Posterior vena cava (tissue), 2 donors: ENCODE results near the gene HHIPL1. TPM values are rescaled to one million over a fixed set of nuclear protein-coding genes. Genes with fewer than 3 reads are reported as not detected.

Experiments used
- DNase-seq: peaks from one replicate; pipeline ENCODE4 v3.0.0-alpha.2; 2020; ENCODE audit warnings: low spot score
- intact Hi-C, 2 donors: fragments of 100-400 bp; cut with DNase I; formaldehyde crosslinking; loops; one replicate each; pipeline versions ENCODE4 v1.14.1 to v1.14.2; 2022 to 2023
- total RNA-seq, 2 donors: library from RNA; stranded (reverse); fragmentation: NEBNext Ultra II Directional; extraction: Animal tissue kit (Norgen Biotek cat#: 25700); gene quantifications; one replicate each; pipeline ENCODE4 v1.2.1, GENCODE V29; 2021
- donor health status: DM: yes; HTN: yes; CAD: no.
- donor health status: DM: yes; HTN: yes; CAD: no.

HHIPL1 gene
- total RNA-seq, 2 donors from 2014 or later = 10.9 to 11.6 TPM

GRCh38 chr14:99608591-99608990 is 36.3 kb upstream of the HHIPL1 start:
- no peak for DNase-seq
- intact Hi-C loops = no loop called here

GRCh38 chr14:99609245-99610170 is 35.4 kb upstream of the HHIPL1 start:
- intact Hi-C loops = no loop called here

GRCh38 chr14:99611646-99612045 is 33.3 kb upstream of the HHIPL1 start:
- intact Hi-C loops = no loop called here
- DNase-seq = no peak

More at GRCh38 chr14:99609245-99610170, 35.4 kb upstream of the HHIPL1 start:
- DNase-seq = no peak

GRCh38 chr14:99612071-99612737 is 32.7 kb upstream of the HHIPL1 start:
- intact Hi-C loops = no loop called here

GRCh38 chr14:99612738-99613330 is 32.1 kb upstream of the HHIPL1 start:
- DNase-seq = no peak
- intact Hi-C loops = no loop called here

More at GRCh38 chr14:99612071-99612737, 32.7 kb upstream of the HHIPL1 start:
- no peak for DNase-seq

GRCh38 chr14:99615497-99616157 is 29.3 kb upstream of the HHIPL1 start:
- DNase-seq = no peak

GRCh38 chr14:99616832-99617800 is 27.8 kb upstream of the HHIPL1 start:
- no peak for DNase-seq
- intact Hi-C loops = no loop called here

More at GRCh38 chr14:99615497-99616157, 29.3 kb upstream of the HHIPL1 start:
- intact Hi-C loops = no loop called here

GRCh38 chr14:99619835-99620834 is 24.8 kb upstream of the HHIPL1 start:
- DNase-seq = no peak
- intact Hi-C loops = no loop called here

- no peak for DNase-seq
These were observed 23.0 kb upstream of the HHIPL1 start for GRCh38 chr14:99621948-99622347.

GRCh38 chr14:99624024-99624423 is 20.9 kb upstream of the HHIPL1 start:
- no peak for DNase-seq
- intact Hi-C loops = no loop called here

More at GRCh38 chr14:99621948-99622347, 23.0 kb upstream of the HHIPL1 start:
- intact Hi-C loops = no loop called here

- intact Hi-C loops = loop anchor here in 1 of 2 donors (5.0 kb wide), 1 partner anchor 103 kb away; no protein-coding TSS in a partner anchor
- DNase-seq = no peak
These were observed 20.0 kb upstream of the HHIPL1 start for GRCh38 chr14:99624971-99625370.

GRCh38 chr14:99625476-99625875 is 19.5 kb upstream of the HHIPL1 start:
- intact Hi-C loops = loop anchor here in 1 of 2 donors (5.0 kb wide), 1 partner anchor 103 kb away; no protein-coding TSS in a partner anchor

GRCh38 chr14:99626041-99626648 is 18.8 kb upstream of the HHIPL1 start:
- intact Hi-C loops = loop anchor here (2.0 to 5.0 kb wide), 2 partner anchors 104 to 107 kb away; no protein-coding TSS in a partner anchor
- no peak for DNase-seq

More at GRCh38 chr14:99625476-99625875, 19.5 kb upstream of the HHIPL1 start:
- DNase-seq = no peak

GRCh38 chr14:99627100-99627499 is 17.8 kb upstream of the HHIPL1 start:
- no peak for DNase-seq
- intact Hi-C loops = loop anchor here (2.0 to 5.0 kb wide), 2 partner anchors 105 to 108 kb away; no protein-coding TSS in a partner anchor

- no peak for DNase-seq
- intact Hi-C loops = loop anchor here (2.0 to 5.0 kb wide), 2 partner anchors 105 to 109 kb away; no protein-coding TSS in a partner anchor
These were observed 17.2 kb upstream of the HHIPL1 start for GRCh38 chr14:99627510-99628381.
